ENCODE data around the gene CHD5.
A peak's percentile ranks its signal among the peaks of the same experiment; 100 is the strongest.

The CHD5 gene

GRCh38 chr1:6151291-6151822, 28.8 kb downstream of the CHD5 start:
- no peak for DNase-seq

GRCh38 chr1:6150006-6150938, 29.8 kb downstream of the CHD5 start:
- no peak for DNase-seq

GRCh38 chr1:6149597-6149996, 30.5 kb downstream of the CHD5 start:
- no peak for DNase-seq

GRCh38 chr1:6148497-6149241, 31.5 kb downstream of the CHD5 start:
- peak; percentile 86 for DNase-seq

GRCh38 chr1:6145864-6146410, 34.2 kb downstream of the CHD5 start:
- DNase-seq: no peak

- no peak for DNase-seq
These were observed 34.7 kb downstream of the CHD5 start for GRCh38 chr1:6145396-6145750.

GRCh38 chr1:6144647-6145395, 35.3 kb downstream of the CHD5 start:
- no peak for DNase-seq

GRCh38 chr1:6144175-6144574, 35.9 kb downstream of the CHD5 start:
- DNase-seq: no peak

- no peak for DNase-seq
These were observed 36.7 kb downstream of the CHD5 start for GRCh38 chr1:6143395-6143794.

GRCh38 chr1:6142734-6143133, 37.4 kb downstream of the CHD5 start:
- no peak for DNase-seq

- DNase-seq: no peak
These were observed 38.0 kb downstream of the CHD5 start for GRCh38 chr1:6142036-6142621.

- peak; percentile 60 for DNase-seq
These were observed 38.5 kb downstream of the CHD5 start for GRCh38 chr1:6141592-6141991.

GRCh38 chr1:6140413-6140812, 39.7 kb downstream of the CHD5 start:
- no peak for DNase-seq

- no peak for DNase-seq
These were observed 42.4 kb downstream of the CHD5 start for GRCh38 chr1:6137758-6138157.

- DNase-seq: no peak
These were observed 43.5 kb downstream of the CHD5 start for GRCh38 chr1:6136516-6137220.

- no peak for DNase-seq
These were observed 45.2 kb downstream of the CHD5 start for GRCh38 chr1:6134741-6135510.

- DNase-seq: no peak
These were observed 45.9 kb downstream of the CHD5 start for GRCh38 chr1:6134206-6134605.

GRCh38 chr1:6133146-6133895, 46.8 kb downstream of the CHD5 start:
- no peak for DNase-seq

GRCh38 chr1:6131561-6131960, 48.6 kb downstream of the CHD5 start:
- no peak for DNase-seq

GRCh38 chr1:6130596-6130995, 49.5 kb downstream of the CHD5 start:
- no peak for DNase-seq
